Breast epithelium (tissue), 3 donors: Measurements from ENCODE around the gene ADAM22.

Experiments
- CTCF ChIP-seq, 3 donors: fragments of 450-650 bp; IDR thresholded peaks; one replicate each; pipeline ENCODE4 v1.5.1; 2016 to 2017; ENCODE audit warnings: antibody characterized with exemption in 3 of 3, mild to moderate bottlenecking in 3 of 3, moderate library complexity in 3 of 3
- POLR2A ChIP-seq: fragments of 450-650 bp; IDR thresholded peaks from one replicate; pipeline ENCODE4 v1.6.1; 2016; ENCODE audit warnings: antibody characterized with exemption, mild to moderate bottlenecking, moderate library complexity
- POLR2AphosphoS5 ChIP-seq, 3 donors: sonication (generic); formaldehyde crosslinking; IDR thresholded peaks; one replicate each; pipeline ENCODE4 v1.6.1; 2017; ENCODE audit warnings: antibody characterized with exemption in 3 of 3

- no peak for TF ChIP-seq POLR2A
- no peak for TF ChIP-seq CTCF (IDR thresholded peaks at IDR 0.05)
- no peak for TF ChIP-seq POLR2AphosphoS5 (IDR thresholded peaks at IDR 0.05)
These were observed 100.1 kb downstream of the ADAM22 start for GRCh38 chr7:88034083-88034695.
